ENCODE results near the gene FHOD3.
"Not testable (repeated sequence)": the region's sequence is repeated elsewhere in the genome, so short reads cannot be mapped to it uniquely, and the experiment has no call there.

FHOD3 gene

GRCh38 chr18:36460854-36461253, 163.3 kb downstream of the FHOD3 start:
- TF ChIP-seq CTCF (IDR thresholded peaks at IDR 0.05; ENCODE audit: low read depth, low read length, missing control alignments), result no peak
- no peak for DNase-seq (ENCODE audit: extremely low read depth, low read depth)
- no peak overlapping the region for H3K4me3 ChIP-seq (replicated peaks; ENCODE audit: low read depth, low read length)

GRCh38 chr18:36461551-36461987, 164.1 kb downstream of the FHOD3 start:
- no peak for TF ChIP-seq CTCF (IDR thresholded peaks at IDR 0.05; ENCODE audit: low read depth, low read length, missing control alignments)

GRCh38 chr18:36463516-36463915, 166.0 kb downstream of the FHOD3 start:
- H3K4me3 ChIP-seq (replicated peaks; ENCODE audit: low read depth, low read length); DNase-seq (ENCODE audit: extremely low read depth, low read depth): not testable (repeated sequence)

More at GRCh38 chr18:36461551-36461987, 164.1 kb downstream of the FHOD3 start:
- no peak for DNase-seq (ENCODE audit: extremely low read depth, low read depth)
- H3K4me3 ChIP-seq (replicated peaks; ENCODE audit: low read depth, low read length), result no peak overlapping the region

- H3K4me3 ChIP-seq (replicated peaks; ENCODE audit: low read depth, low read length), result no peak overlapping the region
- no peak for TF ChIP-seq CTCF (IDR thresholded peaks at IDR 0.05; ENCODE audit: low read depth, low read length, missing control alignments)
- DNase-seq (ENCODE audit: extremely low read depth, low read depth), result no peak
Observed at GRCh38 chr18:36464126-36464651, 166.7 kb downstream of the FHOD3 start.

- TF ChIP-seq CTCF (IDR thresholded peaks at IDR 0.05; ENCODE audit: low read depth, low read length, missing control alignments), result no peak
- DNase-seq (ENCODE audit: extremely low read depth, low read depth), result no peak
- H3K4me3 ChIP-seq (replicated peaks; ENCODE audit: low read depth, low read length), result no peak overlapping the region
Observed at GRCh38 chr18:36465276-36465675, 167.8 kb downstream of the FHOD3 start.

- H3K4me3 ChIP-seq (replicated peaks; ENCODE audit: low read depth, low read length), result no peak overlapping the region
- TF ChIP-seq CTCF (IDR thresholded peaks at IDR 0.05; ENCODE audit: low read depth, low read length, missing control alignments), result no peak
- DNase-seq (ENCODE audit: extremely low read depth, low read depth), result no peak
Observed at GRCh38 chr18:36465970-36466369, 168.5 kb downstream of the FHOD3 start.

- DNase-seq (ENCODE audit: extremely low read depth, low read depth), result no peak
- no peak overlapping the region for H3K4me3 ChIP-seq (replicated peaks; ENCODE audit: low read depth, low read length)
- TF ChIP-seq CTCF (IDR thresholded peaks at IDR 0.05; ENCODE audit: low read depth, low read length, missing control alignments), result no peak
Observed at GRCh38 chr18:36467614-36468013, 170.1 kb downstream of the FHOD3 start.

Measured in HFF-Myc (cell line).